Panc1 (cell line): ENCODE results near the gene ARRDC4. TPM values are rescaled to one million over a fixed set of nuclear protein-coding genes. Genes with fewer than 3 reads are reported as not detected.

ENCODE experiments used
- ATAC-seq: fragments of 200-7000 bp; cut with Tn5 transposase; 2 replicates; pipeline ENCODE4 v1.9.1; 2020; ENCODE audit warnings: mild to moderate bottlenecking, moderate library complexity
- BruUV-seq: library from RNA; stranded (reverse); fragments of 400-500 nt; replicated peaks from 2 replicates; lab custom pipeline; 2021; lab: Mats Ljungman, UMichigan
- CTCF ChIA-PET: fragments of 300-600 bp; sonication (Branson Sonifier 250); formaldehyde crosslinking; loops from one replicate; lab custom pipeline; 2022; ENCODE audit warnings: antibody characterized with exemption; lab: Charles Lee
- POLR2A ChIA-PET: fragments of 300-600 bp; sonication (Branson Sonifier 250); formaldehyde crosslinking; loops from one replicate; lab custom pipeline; 2022; ENCODE audit warnings: antibody characterized with exemption; lab: Charles Lee
- DNase-seq: peaks from one replicate; pipeline ENCODE4 v3.0.0-alpha.2; 2010; ENCODE audit warnings: low read depth, low spot score
- H3K27ac ChIP-seq: 2 replicates; pipeline ENCODE4 v1.5.1; 2011; ENCODE audit warnings: mild to moderate bottlenecking, low read length, inconsistent platforms
- H3K27me3 ChIP-seq: fragments of 200-500 bp; sonication (Bioruptor generic); 2 replicates; pipeline ENCODE4 v1.6.0; 2014; ENCODE audit warnings: low read length, inconsistent platforms; ENCODE audit not compliant: control insufficient read depth, insufficient read depth
- H3K36me3 ChIP-seq: fragments of 200-500 bp; sonication (Bioruptor generic); 2 replicates; pipeline ENCODE4 v1.5.1; 2014; ENCODE audit warnings: inconsistent platforms, mild to moderate bottlenecking, low read length, moderate library complexity; ENCODE audit not compliant: control insufficient read depth, insufficient read depth
- H3K4me1 ChIP-seq: 2 replicates; pipeline ENCODE4 v1.5.1; 2011; ENCODE audit warnings: inconsistent platforms, mild to moderate bottlenecking, low read length, moderate library complexity; ENCODE audit not compliant: control insufficient read depth, insufficient read depth
- H3K4me3 ChIP-seq, 2 experiments: 2 replicates each; pipeline ENCODE4 v1.5.1; 2011 to 2012; ENCODE audit warnings: low read depth in 2 of 2, low read length in 2 of 2, mild to moderate bottlenecking in 2 of 2, inconsistent platforms in 1 of 2, moderate library complexity in 1 of 2
- H3K9me3 ChIP-seq: fragments of 200-500 bp; sonication (Bioruptor generic); 2 replicates; pipeline ENCODE4 v1.5.1; 2014; ENCODE audit warnings: low read depth, mild to moderate bottlenecking, inconsistent platforms, low read length, moderate library complexity; ENCODE audit not compliant: control insufficient read depth, insufficient read depth
- POLR2AphosphoS5 ChIP-seq: IDR thresholded peaks from 2 replicates; pipeline ENCODE4 v1.6.1; 2012; ENCODE audit warnings: mild to moderate bottlenecking, low read depth, low read length, moderate library complexity
- SIN3A ChIP-seq: IDR thresholded peaks from 2 replicates; pipeline ENCODE4 v1.6.1; 2012; ENCODE audit warnings: low read depth, mild to moderate bottlenecking, low read length, moderate library complexity, borderline replicate concordance; ENCODE audit not compliant: insufficient read depth
- TCF7L2 ChIP-seq: IDR thresholded peaks from 2 replicates; pipeline ENCODE4 v1.6.1; 2011; ENCODE audit warnings: mild to moderate bottlenecking, low read depth, low read length, inconsistent platforms
- in situ Hi-C: cut with HindIII; loops from 2 replicates; pipeline ENCODE4 v1.10.0; 2016; ENCODE audit warnings: low sequenced_read_pairs, low pct_unique_long_range_greater_than_20kb
- intact Hi-C: fragments of 100-400 bp; cut with micrococcal nuclease; formaldehyde crosslinking; loops from one replicate; pipeline ENCODE4 v1.10.0; 2022; ENCODE audit not compliant: unreplicated experiment
- total RNA-seq: library from RNA; stranded (reverse); gene quantifications from one replicate; pipeline ENCODE4 v1.2.1, GENCODE V29; 2021; ENCODE audit not compliant: unreplicated experiment
- TF ChIP-seq, protein P1 (sequence below): fragments of 450-650 bp; IDR thresholded peaks from 2 replicates; pipeline ENCODE4 v1.5.1; 2017; ENCODE audit warnings: mild to moderate bottlenecking
- TF ChIP-seq, protein P2 (sequence below), 2 experiments: IDR thresholded peaks; 2 replicates each; pipeline ENCODE4 v1.6.1; 2011 to 2012; ENCODE audit warnings: low read depth in 2 of 2, control low read depth in 1 of 2, low read length in 1 of 2, mild to moderate bottlenecking in 1 of 2, moderate library complexity in 1 of 2; ENCODE audit not compliant: insufficient read depth in 1 of 2

ARRDC4 gene
- total RNA-seq, 1 experiment from 2014 or later, result 2.9 TPM

DNA sequence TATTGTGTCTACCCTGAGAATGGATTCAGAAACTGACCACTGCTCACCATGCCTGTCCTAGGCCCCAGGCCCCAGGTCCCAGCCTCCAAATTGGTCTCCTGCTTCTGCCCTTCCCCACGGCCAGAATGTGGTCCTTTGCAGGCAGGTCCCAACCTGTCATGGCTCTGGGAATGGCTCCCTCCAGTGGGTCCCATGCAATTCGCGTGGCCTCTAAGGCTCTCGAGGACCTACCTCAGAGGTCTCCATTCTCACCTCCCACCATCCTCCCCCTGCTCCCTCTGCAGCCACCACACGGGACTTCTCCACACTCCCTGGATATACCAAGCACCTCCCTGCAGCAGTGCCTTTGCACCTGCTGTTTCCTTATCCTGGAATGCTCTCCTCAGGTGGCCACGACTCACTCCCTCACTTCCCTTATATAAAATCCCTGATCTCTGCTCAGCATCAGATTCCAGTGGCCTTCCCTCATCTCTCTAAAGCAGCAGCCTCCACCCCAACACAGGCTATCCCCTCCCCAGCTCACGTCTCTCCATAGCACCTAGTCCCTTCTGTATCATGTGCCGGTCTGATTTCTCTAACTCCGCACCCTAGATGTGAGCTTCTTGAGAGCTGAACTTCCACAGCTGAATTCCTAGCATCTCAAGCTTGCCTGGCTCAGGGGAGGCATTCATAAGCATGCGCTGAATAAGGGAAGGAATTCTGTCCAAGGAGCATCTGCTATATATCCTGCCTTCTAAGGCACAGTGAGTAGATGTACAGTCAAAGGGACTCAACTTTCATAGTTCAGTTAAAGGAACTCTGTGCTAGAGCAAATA is 56.9 kb downstream of the ARRDC4 start:
- intact Hi-C loops (no loop called here), in situ Hi-C loops (no loop called here)
- POLR2A ChIA-PET, result no interaction called here
- no peak overlapping the region for H3K27ac ChIP-seq
- H3K27me3 ChIP-seq, result no peaks in the 10 kb centered on the region; the same call in 1 of the 2 replicates
- DNase-seq (no peak), ATAC-seq (no peak)
- no peaks in the 10 kb centered on the region for H3K4me1 ChIP-seq
- no peaks in the 10 kb centered on the region for H3K36me3 ChIP-seq
- BruUV-seq, result no TSS peak
- CTCF ChIA-PET, result no interaction called here
- TF ChIP-seq SIN3A, result no peak
- TF ChIP-seq, protein P1, sequence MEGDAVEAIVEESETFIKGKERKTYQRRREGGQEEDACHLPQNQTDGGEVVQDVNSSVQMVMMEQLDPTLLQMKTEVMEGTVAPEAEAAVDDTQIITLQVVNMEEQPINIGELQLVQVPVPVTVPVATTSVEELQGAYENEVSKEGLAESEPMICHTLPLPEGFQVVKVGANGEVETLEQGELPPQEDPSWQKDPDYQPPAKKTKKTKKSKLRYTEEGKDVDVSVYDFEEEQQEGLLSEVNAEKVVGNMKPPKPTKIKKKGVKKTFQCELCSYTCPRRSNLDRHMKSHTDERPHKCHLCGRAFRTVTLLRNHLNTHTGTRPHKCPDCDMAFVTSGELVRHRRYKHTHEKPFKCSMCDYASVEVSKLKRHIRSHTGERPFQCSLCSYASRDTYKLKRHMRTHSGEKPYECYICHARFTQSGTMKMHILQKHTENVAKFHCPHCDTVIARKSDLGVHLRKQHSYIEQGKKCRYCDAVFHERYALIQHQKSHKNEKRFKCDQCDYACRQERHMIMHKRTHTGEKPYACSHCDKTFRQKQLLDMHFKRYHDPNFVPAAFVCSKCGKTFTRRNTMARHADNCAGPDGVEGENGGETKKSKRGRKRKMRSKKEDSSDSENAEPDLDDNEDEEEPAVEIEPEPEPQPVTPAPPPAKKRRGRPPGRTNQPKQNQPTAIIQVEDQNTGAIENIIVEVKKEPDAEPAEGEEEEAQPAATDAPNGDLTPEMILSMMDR, result no peak
- TF ChIP-seq, protein P2, sequence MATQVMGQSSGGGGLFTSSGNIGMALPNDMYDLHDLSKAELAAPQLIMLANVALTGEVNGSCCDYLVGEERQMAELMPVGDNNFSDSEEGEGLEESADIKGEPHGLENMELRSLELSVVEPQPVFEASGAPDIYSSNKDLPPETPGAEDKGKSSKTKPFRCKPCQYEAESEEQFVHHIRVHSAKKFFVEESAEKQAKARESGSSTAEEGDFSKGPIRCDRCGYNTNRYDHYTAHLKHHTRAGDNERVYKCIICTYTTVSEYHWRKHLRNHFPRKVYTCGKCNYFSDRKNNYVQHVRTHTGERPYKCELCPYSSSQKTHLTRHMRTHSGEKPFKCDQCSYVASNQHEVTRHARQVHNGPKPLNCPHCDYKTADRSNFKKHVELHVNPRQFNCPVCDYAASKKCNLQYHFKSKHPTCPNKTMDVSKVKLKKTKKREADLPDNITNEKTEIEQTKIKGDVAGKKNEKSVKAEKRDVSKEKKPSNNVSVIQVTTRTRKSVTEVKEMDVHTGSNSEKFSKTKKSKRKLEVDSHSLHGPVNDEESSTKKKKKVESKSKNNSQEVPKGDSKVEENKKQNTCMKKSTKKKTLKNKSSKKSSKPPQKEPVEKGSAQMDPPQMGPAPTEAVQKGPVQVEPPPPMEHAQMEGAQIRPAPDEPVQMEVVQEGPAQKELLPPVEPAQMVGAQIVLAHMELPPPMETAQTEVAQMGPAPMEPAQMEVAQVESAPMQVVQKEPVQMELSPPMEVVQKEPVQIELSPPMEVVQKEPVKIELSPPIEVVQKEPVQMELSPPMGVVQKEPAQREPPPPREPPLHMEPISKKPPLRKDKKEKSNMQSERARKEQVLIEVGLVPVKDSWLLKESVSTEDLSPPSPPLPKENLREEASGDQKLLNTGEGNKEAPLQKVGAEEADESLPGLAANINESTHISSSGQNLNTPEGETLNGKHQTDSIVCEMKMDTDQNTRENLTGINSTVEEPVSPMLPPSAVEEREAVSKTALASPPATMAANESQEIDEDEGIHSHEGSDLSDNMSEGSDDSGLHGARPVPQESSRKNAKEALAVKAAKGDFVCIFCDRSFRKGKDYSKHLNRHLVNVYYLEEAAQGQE (IDR thresholded peaks at IDR 0.05; ENCODE audit: insufficient read depth in 1 of 2, low read depth in 2 of 2, low read length in 1 of 2), result no peak
- TF ChIP-seq TCF7L2, result no peak
- no peak for TF ChIP-seq POLR2AphosphoS5
- H3K4me3 ChIP-seq, result no peak overlapping the region
- no peaks in the 10 kb centered on the region for H3K9me3 ChIP-seq

GRCh38 chr15:98018761-98019351 is 58.4 kb downstream of the ARRDC4 start:
- DNase-seq (no peak), ATAC-seq (no peak)
- BruUV-seq, result no TSS peak
- no peaks in the 10 kb centered on the region; the same call in 1 of the 2 replicates for H3K27me3 ChIP-seq
- in situ Hi-C loops, result no loop called here
- intact Hi-C loops, result no loop called here
- no peaks in the 10 kb centered on the region for H3K36me3 ChIP-seq
- no peaks in the 10 kb centered on the region for H3K9me3 ChIP-seq
- no peak for TF ChIP-seq POLR2AphosphoS5
- TF ChIP-seq SIN3A, result no peak
- TF ChIP-seq, protein P1, result no peak
- TF ChIP-seq TCF7L2, result no peak
- TF ChIP-seq, protein P2 (IDR thresholded peaks at IDR 0.05; ENCODE audit: insufficient read depth in 1 of 2, low read depth in 2 of 2, low read length in 1 of 2), result no peak
- no peak overlapping the region for H3K4me3 ChIP-seq
- ChIA-PET CTCF (no interaction called here), POLR2A (no interaction called here)
- no peak overlapping the region for H3K27ac ChIP-seq
- no peaks in the 10 kb centered on the region for H3K4me1 ChIP-seq
